Hepatocyte (in vitro differentiated cells): ENCODE data around the gene RTBDN.

Source experiments
- CTCF ChIP-seq: fragments of 200-600 bp; sonication (generic); IDR thresholded peaks from 2 replicates; pipeline ENCODE4 v1.5.1; 2016; ENCODE audit warnings: antibody characterized with exemption, mild to moderate bottlenecking; ENCODE audit not compliant: poor library complexity
- EZH2 ChIP-seq: fragments of 200-600 bp; sonication (generic); IDR thresholded peaks from 2 replicates; pipeline ENCODE4 v1.6.1; 2016; ENCODE audit warnings: antibody characterized with exemption, mild to moderate bottlenecking, borderline replicate concordance
- EZH2phosphoT487 ChIP-seq: fragments of 200-600 bp; sonication (generic); IDR thresholded peaks from one replicate; pipeline ENCODE4 v1.6.1; 2018; ENCODE audit warnings: antibody characterized with exemption, mild to moderate bottlenecking, low read depth, moderate library complexity; ENCODE audit not compliant: unreplicated experiment, severe bottlenecking

DNA sequence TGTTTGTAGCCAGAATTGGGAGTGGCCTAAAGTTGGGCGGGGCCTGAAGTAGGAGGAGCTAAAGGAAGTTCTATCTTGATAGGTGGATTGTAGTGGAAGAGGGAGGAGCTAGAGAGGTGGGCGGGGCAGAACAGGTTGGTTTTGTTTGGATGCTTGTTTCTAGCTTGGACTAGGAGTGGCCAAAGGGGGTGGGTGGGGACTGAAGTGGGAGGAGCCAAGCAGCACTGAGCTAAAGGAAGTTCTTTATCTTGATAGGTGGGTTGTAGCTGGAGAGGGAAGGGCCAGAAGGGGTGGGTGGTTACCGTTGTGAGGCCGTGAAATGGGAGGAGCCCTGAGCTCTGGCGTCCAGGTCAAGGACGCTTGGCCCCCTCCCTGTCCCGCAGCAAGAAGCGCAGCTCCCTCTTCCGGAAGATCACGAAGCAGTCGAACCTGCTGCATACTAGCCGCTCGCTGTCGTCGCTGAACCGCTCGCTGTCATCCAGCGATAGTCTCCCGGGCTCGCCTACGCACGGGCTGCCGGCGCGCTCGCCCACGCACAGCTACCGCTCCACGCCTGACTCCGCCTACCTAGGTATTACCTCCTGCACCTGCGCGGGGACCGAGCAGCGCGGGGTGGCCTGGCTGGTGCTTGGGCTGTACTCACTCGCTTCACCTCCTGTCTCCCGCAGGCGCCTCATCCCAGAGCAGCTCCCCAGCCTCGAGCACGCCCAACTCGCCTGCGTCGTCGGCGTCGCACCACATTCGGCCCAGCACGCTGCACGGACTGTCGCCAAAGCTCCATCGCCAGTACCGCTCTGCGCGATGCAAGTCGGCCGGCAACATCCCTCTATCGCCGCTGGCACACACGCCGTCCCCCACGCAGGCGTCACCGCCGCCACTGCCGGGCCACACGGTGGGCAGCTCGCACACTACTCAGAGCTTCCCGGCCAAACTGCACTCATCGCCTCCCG lies 38.8 kb upstream of the RTBDN start:
- TF ChIP-seq CTCF (no peak), EZH2 (no peak), EZH2phosphoT487 (no peak)
